CD4-positive, alpha-beta T cell treated with Interleukin-15 for 1 hour (primary cell): ENCODE results near the gene TTC33.
"Not testable (repeated sequence)": the region's sequence is repeated elsewhere in the genome, so short reads cannot be mapped to it uniquely, and the experiment has no call there.

Experiments used
- DNase-seq: peaks from one replicate; pipeline ENCODE4 v3.0.0-alpha.2; 2020

Gene TTC33

GRCh38 chr5:40605295-40605958 is 150.3 kb downstream of the TTC33 start:
- no peak for DNase-seq

- no peak for DNase-seq
Observed at GRCh38 chr5:40603378-40603777, 152.4 kb downstream of the TTC33 start.

GRCh38 chr5:40601198-40601868 is 154.4 kb downstream of the TTC33 start:
- DNase-seq: no peak

- DNase-seq: no peak
Observed at GRCh38 chr5:40600383-40600782, 155.4 kb downstream of the TTC33 start.

GRCh38 chr5:40599676-40600075 is 156.1 kb downstream of the TTC33 start:
- no peak for DNase-seq

GRCh38 chr5:40594811-40595210 is 160.9 kb downstream of the TTC33 start:
- no peak for DNase-seq

GRCh38 chr5:40591727-40592396 is 163.9 kb downstream of the TTC33 start:
- not testable (repeated sequence) for DNase-seq

GRCh38 chr5:40587376-40587775 is 168.4 kb downstream of the TTC33 start:
- DNase-seq: no peak

GRCh38 chr5:40585537-40586267 is 170.1 kb downstream of the TTC33 start:
- no peak for DNase-seq

GRCh38 chr5:40584054-40584453 is 171.7 kb downstream of the TTC33 start:
- DNase-seq: no peak

- no peak for DNase-seq
Observed at GRCh38 chr5:40578501-40579451, 177.0 kb downstream of the TTC33 start.

- DNase-seq: no peak
Observed at GRCh38 chr5:40577718-40578117, 178.0 kb downstream of the TTC33 start.

GRCh38 chr5:40575921-40576320 is 179.8 kb downstream of the TTC33 start:
- no peak for DNase-seq

GRCh38 chr5:40575411-40575810 is 180.3 kb downstream of the TTC33 start:
- DNase-seq: no peak

GRCh38 chr5:40572937-40573336 is 182.8 kb downstream of the TTC33 start:
- no peak for DNase-seq

GRCh38 chr5:40572391-40572790 is 183.4 kb downstream of the TTC33 start:
- no peak for DNase-seq

- no peak for DNase-seq
Observed at GRCh38 chr5:40571729-40572128, 184.0 kb downstream of the TTC33 start.

- DNase-seq: no peak
Observed at GRCh38 chr5:40570408-40571129, 185.2 kb downstream of the TTC33 start.

- DNase-seq: no peak
Observed at GRCh38 chr5:40569546-40570270, 186.1 kb downstream of the TTC33 start.

GRCh38 chr5:40568548-40568947 is 187.2 kb downstream of the TTC33 start:
- no peak for DNase-seq

GRCh38 chr5:40563173-40563572 is 192.6 kb downstream of the TTC33 start:
- not testable (repeated sequence) for DNase-seq
